Neural cell (in vitro differentiated cells): ENCODE data around the gene KCNH6. TPM values are rescaled to one million over a fixed set of nuclear protein-coding genes. Genes with fewer than 3 reads are reported as not detected.

Experiments used
- H2AFZ ChIP-seq: fragments of 200-600, 300-800 bp; sonication (generic), shearing (Covaris generic); 2 replicates; pipeline ENCODE4 v1.6.0; 2014; ENCODE audit warnings: low read depth, mild to moderate bottlenecking, antibody characterized with exemption, low read length, moderate library complexity
- H3F3A ChIP-seq: fragments of 200-600 bp; shearing (Covaris generic); 2 replicates; pipeline ENCODE4 v1.6.1; 2016; ENCODE audit warnings: mild to moderate bottlenecking, moderate library complexity, mixed read lengths, antibody characterized with exemption, low read length; ENCODE audit not compliant: insufficient read depth, poor library complexity, severe bottlenecking
- H3K27ac ChIP-seq: fragments of 200-600, 300-800 bp; sonication (generic), shearing (Covaris generic); 2 replicates; pipeline ENCODE4 v1.5.1; 2014; ENCODE audit warnings: mild to moderate bottlenecking, low read length, moderate library complexity
- H3K27me3 ChIP-seq: fragments of 300-800, 200-600 bp; sonication (generic), shearing (Covaris generic); 2 replicates; pipeline ENCODE4 v1.6.0; 2014; ENCODE audit warnings: mild to moderate bottlenecking, low read depth, low read length, moderate library complexity; ENCODE audit not compliant: insufficient read depth
- H3K36me3 ChIP-seq: fragments of 300-800, 200-600 bp; sonication (generic), shearing (Covaris generic); 2 replicates; pipeline ENCODE4 v1.5.1; 2014; ENCODE audit warnings: mild to moderate bottlenecking, antibody characterized with exemption, low read length, moderate library complexity; ENCODE audit not compliant: insufficient read depth
- H3K4me2 ChIP-seq: fragments of 300-800, 200-600 bp; sonication (generic), shearing (Covaris generic); 2 replicates; pipeline ENCODE4 v1.6.0; 2014; ENCODE audit warnings: mild to moderate bottlenecking, low read length
- H3K4me3 ChIP-seq: fragments of 300-800, 200-600 bp; sonication (generic), shearing (Covaris generic); 2 replicates; pipeline ENCODE4 v1.5.1; 2014; ENCODE audit warnings: mild to moderate bottlenecking, low read length, moderate library complexity
- H3K79me2 ChIP-seq: fragments of 200-600 bp; shearing (Covaris generic); replicated peaks from 2 replicates; pipeline ENCODE4 v1.6.0; 2014; ENCODE audit warnings: mild to moderate bottlenecking, low read length, moderate library complexity; ENCODE audit not compliant: insufficient read depth
- H3K9ac ChIP-seq: fragments of 300-800, 200-600 bp; sonication (generic), shearing (Covaris generic); 2 replicates; pipeline ENCODE4 v1.6.1; 2016; ENCODE audit warnings: mild to moderate bottlenecking, low read length, mixed read lengths
- H3K9me2 ChIP-seq: fragments of 200-600 bp; shearing (Covaris generic); 2 replicates; pipeline ENCODE4 v1.6.1; 2016; ENCODE audit warnings: mild to moderate bottlenecking, low read length, mixed read lengths; ENCODE audit not compliant: insufficient read depth
- H3K9me3 ChIP-seq: fragments of 200-600, 300-800 bp; sonication (generic), shearing (Covaris generic); 2 replicates; pipeline ENCODE4 v1.6.1; 2016; ENCODE audit warnings: mild to moderate bottlenecking, mixed run types, low read length, moderate library complexity, mixed read lengths
- H4K20me1 ChIP-seq: fragments of 200-600 bp; shearing (Covaris generic); 2 replicates; pipeline ENCODE4 v1.6.1; 2016; ENCODE audit warnings: mild to moderate bottlenecking, mixed run types; ENCODE audit not compliant: insufficient read depth
- CTCF ChIP-seq: fragments of 450-650 bp; IDR thresholded peaks from 2 replicates; pipeline ENCODE4 v1.5.1; 2014; ENCODE audit warnings: antibody characterized with exemption, mild to moderate bottlenecking, moderate library complexity; ENCODE audit not compliant: poor library complexity, severe bottlenecking
- EP300 ChIP-seq: fragments of 450-650 bp; conservative IDR thresholded peaks from 2 replicates; pipeline ENCODE4 v1.6.1; 2014; ENCODE audit warnings: antibody characterized with exemption, mild to moderate bottlenecking, moderate library complexity; ENCODE audit not compliant: poor library complexity, severe bottlenecking
- EZH2 ChIP-seq: fragments of 200-600, 300-800 bp; shearing (Covaris generic), sonication (generic); IDR thresholded peaks from 2 replicates; pipeline ENCODE4 v1.6.1; 2014; ENCODE audit warnings: antibody characterized with exemption, low read length, borderline replicate concordance, mild to moderate bottlenecking; ENCODE audit not compliant: insufficient read depth, poor library complexity, severe bottlenecking
- MXI1 ChIP-seq: fragments of 450-650 bp; conservative IDR thresholded peaks from 2 replicates; pipeline ENCODE4 v1.6.1; 2014; ENCODE audit warnings: antibody characterized with exemption, mild to moderate bottlenecking; ENCODE audit not compliant: poor library complexity, severe bottlenecking
- POLR2AphosphoS5 ChIP-seq: IDR thresholded peaks from 2 replicates; pipeline ENCODE4 v1.6.1; 2012
- RAD21 ChIP-seq: fragments of 450-650 bp; conservative IDR thresholded peaks from 2 replicates; pipeline ENCODE4 v1.6.1; 2014; ENCODE audit warnings: antibody characterized with exemption, mild to moderate bottlenecking, moderate library complexity
- REST ChIP-seq: IDR thresholded peaks from 2 replicates; pipeline ENCODE4 v1.6.1; 2012; ENCODE audit warnings: borderline replicate concordance
- SMC3 ChIP-seq: fragments of 450-650 bp; conservative IDR thresholded peaks from 2 replicates; pipeline ENCODE4 v1.6.1; 2014; ENCODE audit warnings: antibody characterized with exemption, mild to moderate bottlenecking, moderate library complexity; ENCODE audit not compliant: poor library complexity
- TAF1 ChIP-seq: IDR thresholded peaks from 2 replicates; pipeline ENCODE4 v1.6.1; 2012; ENCODE audit warnings: low read depth
- polyA plus RNA-seq: library from polyadenylated mRNA; depleted of rRNA; stranded (reverse); fragments of >200 nt; gene quantifications from 2 replicates; pipeline ENCODE4 v1.2.3, GENCODE V29; 2014

The KCNH6 gene
- polyA plus RNA-seq, 1 donor from 2014 or later: not detected

- Histone ChIP-seq H3K27ac (no peak overlapping the region), H3K4me2 (no peak overlapping the region), H4K20me1 (no peaks in the 10 kb centered on the region), H3K9me3 (no peaks in the 10 kb centered on the region), H2AFZ (no peak overlapping the region), H3K79me2 (no peaks in the 10 kb centered on the region), H3F3A (no peaks in the 10 kb centered on the region), H3K36me3 (no peaks in the 10 kb centered on the region), H3K27me3 (peaks cover 9% of the 10 kb centered on the region), H3K9ac (no peak overlapping the region), H3K4me3 (no peak overlapping the region), H3K9me2 (no peaks in the 10 kb centered on the region)
- TF ChIP-seq RAD21 (no peak), EP300 (no peak), MXI1 (no peak), EZH2 (no peak), CTCF (no peak), POLR2AphosphoS5 (no peak), SMC3 (no peak), TAF1 (no peak), REST (no peak)
Measured at GRCh38 chr17:63529711-63530556, 6.8 kb downstream of the KCNH6 start.

GRCh38 chr17:63530557-63531021, 7.4 kb downstream of the KCNH6 start:
- H3F3A ChIP-seq: no peaks in the 10 kb centered on the region
- no peak overlapping the region for H3K4me2 ChIP-seq
- no peaks in the 10 kb centered on the region for H4K20me1 ChIP-seq
- H3K36me3 ChIP-seq: no peaks in the 10 kb centered on the region
- no peak overlapping the region for H2AFZ ChIP-seq
- H3K9ac ChIP-seq: no peak overlapping the region
- no peak overlapping the region for H3K27ac ChIP-seq
- H3K9me3 ChIP-seq: no peaks in the 10 kb centered on the region
- TF ChIP-seq CTCF: no peak
- no peak for TF ChIP-seq POLR2AphosphoS5
- no peak for TF ChIP-seq MXI1
- TF ChIP-seq TAF1: no peak
- TF ChIP-seq EP300: no peak
- TF ChIP-seq EZH2: no peak
- no peak for TF ChIP-seq SMC3
- H3K4me3 ChIP-seq: no peak overlapping the region
- H3K79me2 ChIP-seq: no peaks in the 10 kb centered on the region
- peaks cover 6% of the 10 kb centered on the region for H3K27me3 ChIP-seq
- H3K9me2 ChIP-seq: no peaks in the 10 kb centered on the region
